K562 (cell line): ENCODE results near the gene SPHK1. TPM values are rescaled to one million over a fixed set of nuclear protein-coding genes. Genes with fewer than 3 reads are reported as not detected.

Experiments
- ATAC-seq: fragments of 200-7000 bp; cut with Tn5 transposase; 3 replicates; pipeline ENCODE4 v1.9.1; 2020; ENCODE audit warnings: moderate library complexity
- BruUV-seq: library from RNA; stranded (reverse); fragments of 400-500 nt; replicated peaks from 2 replicates; lab custom pipeline; 2021; lab: Mats Ljungman, UMichigan
- CTCF ChIA-PET: fragments of 300-600 bp; formaldehyde crosslinking; extraction: SDS; loops from one replicate; lab custom pipeline; 2021; ENCODE audit warnings: low intra/inter-chr PET ratio; lab: Yijun Ruan, JAX
- POLR2A ChIA-PET: fragments of 300-600, 350-650 bp; sonication (Branson Sonifier 250); formaldehyde crosslinking; extraction: SDS; loops from one replicate; lab custom pipeline; 2021; ENCODE audit warnings: antibody characterized with exemption, inconsistent platforms; lab: Yijun Ruan, JAX
- DNase-seq, 4 experiments: peaks; one replicate each; pipeline versions ENCODE4 v3.0.0 to v3.0.0-alpha.2; 2011 to 2018; ENCODE audit warnings: low spot score in 3 of 4, mixed read lengths in 3 of 4; ENCODE audit errors: extremely low read depth in 1 of 4
- FAIRE-seq: peaks from 2 replicates; lab custom pipeline; 2011; peaks lifted over from hg19 to GRCh38; lab: Jason Lieb, UNC
- H2AFZ ChIP-seq: 2 replicates; pipeline ENCODE4 v1.6.0; 2011; ENCODE audit warnings: low read depth, low read length, control low read depth, inconsistent platforms
- H3K27ac ChIP-seq: fragments of 200-600 bp; 3 replicates; pipeline ENCODE4 v1.8.0; 2011; ENCODE audit warnings: low read depth, mild to moderate bottlenecking, control low read depth, inconsistent platforms, low read length, moderate library complexity, mixed read lengths; ENCODE audit errors: extremely low read depth
- H3K27me3 ChIP-seq, 2 experiments: fragments of 300-600 bp in 1 of 2; 2 replicates in 1 of 2; 3 replicates in 1 of 2; pipeline versions ENCODE4 v1.6.0 to v1.8.0; 2011; ENCODE audit warnings: inconsistent platforms in 2 of 2, low read length in 2 of 2, mild to moderate bottlenecking in 1 of 2, mixed read lengths in 1 of 2, moderate library complexity in 1 of 2; ENCODE audit not compliant: control insufficient read depth in 2 of 2, insufficient read depth in 2 of 2
- H3K36me3 ChIP-seq: fragments of 300-600 bp; 3 replicates; pipeline ENCODE4 v1.8.0; 2011; ENCODE audit warnings: mild to moderate bottlenecking, low read length, inconsistent platforms; ENCODE audit not compliant: control insufficient read depth, insufficient read depth
- H3K4me1 ChIP-seq, 2 experiments: fragments of 200-600 bp in 1 of 2; replicated peaks in 1 of 2; 2 replicates in 1 of 2; 3 replicates in 1 of 2; pipeline versions ENCODE4 v1.5.1 to v1.8.0; 2011; ENCODE audit warnings: inconsistent platforms in 2 of 2, low read length in 2 of 2, mild to moderate bottlenecking in 1 of 2, mixed read lengths in 1 of 2, moderate library complexity in 1 of 2; ENCODE audit not compliant: control insufficient read depth in 2 of 2, insufficient read depth in 2 of 2
- H3K4me2 ChIP-seq: 2 replicates; pipeline ENCODE4 v1.6.1; 2011; ENCODE audit warnings: low read length, control low read depth, inconsistent platforms, mixed read lengths; ENCODE audit not compliant: insufficient read depth
- H3K4me3 ChIP-seq: fragments of 200-600 bp; sonication (generic), shearing (Covaris generic); 2 replicates; pipeline ENCODE4 v1.5.1; 2016; ENCODE audit warnings: control low read depth, inconsistent platforms
- H3K79me2 ChIP-seq: fragments of 200-600 bp; 3 replicates; pipeline ENCODE4 v1.8.0; 2011; ENCODE audit warnings: low read length, inconsistent platforms; ENCODE audit not compliant: control insufficient read depth, insufficient read depth
- H3K9ac ChIP-seq, 2 experiments: 2 replicates each; pipeline versions ENCODE4 v1.6.0 to v1.6.1; 2011; ENCODE audit warnings: low read depth in 2 of 2, low read length in 2 of 2, control low read depth in 1 of 2, inconsistent platforms in 1 of 2, mild to moderate bottlenecking in 1 of 2, mixed read lengths in 1 of 2; ENCODE audit not compliant: insufficient read depth in 1 of 2
- H3K9me1 ChIP-seq: one replicate; pipeline ENCODE4 v1.6.0; 2011; ENCODE audit warnings: inconsistent platforms, mild to moderate bottlenecking, low read length, moderate library complexity; ENCODE audit not compliant: control insufficient read depth, insufficient read depth
- H3K9me3 ChIP-seq: replicated peaks from 2 replicates; pipeline ENCODE4 v1.5.1; 2011; ENCODE audit warnings: low read depth, low read length, inconsistent platforms; ENCODE audit not compliant: control insufficient read depth, insufficient read depth
- H4K20me1 ChIP-seq: replicated peaks from 2 replicates; pipeline ENCODE4 v1.6.1; 2011; ENCODE audit warnings: low read length, inconsistent platforms, mixed read lengths; ENCODE audit not compliant: control insufficient read depth, insufficient read depth
- POLR2G ChIP-seq: fragments of 200-400 bp; formaldehyde crosslinking; IDR thresholded peaks from 2 replicates; pipeline ENCODE4 v1.6.1; 2017; ENCODE audit warnings: low read depth, mild to moderate bottlenecking, antibody characterized with exemption, low read length, moderate library complexity
- TBP ChIP-seq: optimal IDR thresholded peaks from 2 replicates; pipeline ENCODE3; 2011; ENCODE audit warnings: low read depth, low read length, improper control_type of control experiment
- ZNF436 ChIP-seq: fragments of 250-450, 450-650 bp; sonication (Bioruptor Pico); formaldehyde crosslinking; IDR thresholded peaks from 2 replicates; pipeline ENCODE4 v1.7.0; 2020; ENCODE audit warnings: mild to moderate bottlenecking
- WGBS: fragments of 100-300 bp; shearing (Covaris generic); methylation state at CpG from one replicate; pipeline ENCODE4 v1.1.6; 2016; ENCODE audit warnings: low coverage, mixed read lengths; ENCODE audit not compliant: insufficient coverage; ENCODE audit errors: missing lambda C conversion rate; 5-methylcytosine and 5-hydroxymethylcytosine counted together
- in situ Hi-C: fragments of 300-500 bp; cut with MboI; formaldehyde crosslinking; loops from 4 replicates; pipeline ENCODE4 v1.15.0; 2018; ENCODE audit warnings: inconsistent platforms, mixed read lengths
- intact Hi-C: fragments of 100-400 bp; cut with micrococcal nuclease; formaldehyde crosslinking; loops from 2 replicates; pipeline ENCODE4 v1.14.2; 2022
- polyA plus RNA-seq, 8 experiments: library from polyadenylated mRNA; depleted of rRNA in 4 of 8; stranded (reverse) in 5 of 8; unstranded in 3 of 8; fragments of >200 nt; fragmentation: Nextera tagmentation in 2 of 8; fragmentation: Illumina TruSeq in 1 of 8; extraction: Ambion mirVana in 2 of 8; extraction: Trizol in 1 of 8; gene quantifications; 2 replicates each; pipeline versions ENCODE4 v1.2.1 to v1.2.3, GENCODE V29; 2011 to 2014; ENCODE audit warnings: inconsistent platforms in 1 of 8, missing spikeins in 1 of 8
- total RNA-seq, 7 experiments: library from RNA; depleted of rRNA in 6 of 7; stranded (reverse); fragments of >200 nt in 6 of 7; fragmentation: Illumina TruSeq in 2 of 7; extraction: Trizol in 2 of 7; gene quantifications; 2 replicates each; pipeline versions ENCODE4 v1.2.1 to v1.2.3, GENCODE V29; 2011 to 2021; ENCODE audit warnings: low replicate concordance in 1 of 7
- TF ChIP-seq, protein P1 (sequence below), 3 experiments: IDR thresholded peaks in 2 of 3; conservative IDR thresholded peaks in 1 of 3; 2 replicates each; pipeline ENCODE4 v1.5.1; 2011 to 2012; ENCODE audit warnings: low read length in 3 of 3, mild to moderate bottlenecking in 3 of 3, control low read depth in 2 of 3, improper control_type of control experiment in 1 of 3, inconsistent platforms in 1 of 3, low read depth in 1 of 3, mixed read lengths in 1 of 3, moderate library complexity in 1 of 3; ENCODE audit not compliant: insufficient read depth in 2 of 3

Gene SPHK1
- total and polyA plus RNA-seq, 9 of the 15 experiments (the other 6 are each of a cell fraction or from before 2014, with no cell fraction given), result 0.21 to 60.3 (median 14.5) TPM

DNA sequence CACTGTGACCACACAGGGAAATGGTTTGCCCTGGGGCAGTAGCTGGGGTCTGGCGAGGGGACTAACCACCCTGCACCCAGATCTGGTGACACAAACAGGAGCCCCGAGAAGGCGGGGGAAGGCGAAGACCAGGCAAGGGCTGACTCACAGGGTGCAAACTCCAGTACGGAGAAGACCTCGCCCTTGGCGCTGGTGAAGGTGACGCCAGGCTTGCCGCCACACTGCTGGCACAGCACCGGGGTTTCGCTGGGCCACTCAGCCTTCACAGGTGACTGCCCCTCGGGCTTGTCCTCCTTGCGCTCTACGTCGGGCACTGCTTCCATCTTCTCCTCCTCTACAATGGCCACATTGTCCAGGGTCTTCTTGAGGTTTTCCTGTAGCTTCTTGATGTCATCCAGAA lies 11.6 kb downstream of the SPHK1 start:
- Histone ChIP-seq H3K36me3 (peaks cover 79% of the 10 kb centered on the region), H3K4me2 (no peak overlapping the region), H3K9me3 (no peaks in the 10 kb centered on the region), H2AFZ (no peak overlapping the region), H3K9ac (no peak overlapping the region), H4K20me1 (peaks cover 23% of the 10 kb centered on the region), H3K27ac (no peak overlapping the region), H3K79me2 (no peaks in the 10 kb centered on the region), H3K9me1 (no peaks in the 10 kb centered on the region), H3K4me3 (no peak overlapping the region), H3K27me3 (no peaks in the 10 kb centered on the region), H3K4me1 (peaks cover 0 to 9% of the 10 kb centered on the region in 2 experiments; a peak in 2 of 5 replicates)
- ChIA-PET POLR2A (interaction anchor here (1.6 to 2.9 kb wide), 2 partner anchors 10 to 11 kb away, joined by 4 to 12 read pairs; no protein-coding TSS in a partner anchor), CTCF (interaction anchor here (0.6 to 3.8 kb wide), 2 partner anchors 92 to 95 kb away, joined by 3 to 38 read pairs; no protein-coding TSS in a partner anchor)
- TF ChIP-seq TBP (no peak), POLR2G (peak; percentile 36)
- no peak for FAIRE-seq
- no TSS peak for BruUV-seq
- in situ Hi-C loops, result no loop called here
- no peak for ATAC-seq
- 97% methylated on average over 15 of the region's 15 CpGs for WGBS
- intact Hi-C loops, result no loop called here
- DNase-seq, result no peak

DNA sequence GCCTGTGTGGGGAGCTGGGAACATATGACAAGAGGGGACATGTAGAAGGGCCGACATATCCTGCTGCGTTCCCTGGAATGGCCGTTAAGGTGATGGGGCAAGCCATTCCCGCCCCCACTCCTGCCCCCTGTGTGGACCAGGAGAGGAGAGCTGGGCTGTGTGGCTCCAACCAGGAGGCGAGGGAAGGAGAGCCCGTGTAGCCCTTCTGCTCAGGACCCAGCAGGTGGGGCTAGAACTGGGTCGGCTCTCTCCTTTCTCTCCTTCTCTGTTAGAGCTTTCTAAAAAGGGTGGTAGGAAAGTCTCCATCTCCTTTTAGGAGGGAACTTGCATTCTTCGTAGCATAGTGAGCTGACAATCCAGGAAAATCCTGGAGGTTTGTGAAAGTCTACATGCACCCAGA lies 12.8 kb downstream of the SPHK1 start:
- WGBS, result 88% methylated on average over 8 of the region's 8 CpGs
- peaks cover 23% of the 10 kb centered on the region for H4K20me1 ChIP-seq
- no peaks in the 10 kb centered on the region for H3K27me3 ChIP-seq
- H3K36me3 ChIP-seq, result peaks cover 79% of the 10 kb centered on the region
- H3K9me1 ChIP-seq, result no peaks in the 10 kb centered on the region
- H3K27ac ChIP-seq, result no peak overlapping the region; the same call in 2 of the 3 replicates
- no TSS peak for BruUV-seq
- ATAC-seq (peak; percentile 66), FAIRE-seq (no peak), DNase-seq (no peak)
- peaks cover 0 to 9% of the 10 kb centered on the region in 2 experiments; a peak in 2 of 5 replicates for H3K4me1 ChIP-seq
- no peak overlapping the region for H3K4me3 ChIP-seq
- CTCF ChIA-PET, result interaction anchor here (0.8 to 3.8 kb wide), 3 partner anchors 27 to 276 kb away, joined by 3 to 38 read pairs (median 13); no protein-coding TSS in a partner anchor
- H3K79me2 ChIP-seq, result no peaks in the 10 kb centered on the region
- in situ Hi-C loops (no loop called here), intact Hi-C loops (no loop called here)
- peak overlapping the region in 1 of 2 experiments; percentile 43; a peak in 1 of 4 replicates for H3K9ac ChIP-seq
- H2AFZ ChIP-seq, result no peak overlapping the region
- TF ChIP-seq, protein P1, sequence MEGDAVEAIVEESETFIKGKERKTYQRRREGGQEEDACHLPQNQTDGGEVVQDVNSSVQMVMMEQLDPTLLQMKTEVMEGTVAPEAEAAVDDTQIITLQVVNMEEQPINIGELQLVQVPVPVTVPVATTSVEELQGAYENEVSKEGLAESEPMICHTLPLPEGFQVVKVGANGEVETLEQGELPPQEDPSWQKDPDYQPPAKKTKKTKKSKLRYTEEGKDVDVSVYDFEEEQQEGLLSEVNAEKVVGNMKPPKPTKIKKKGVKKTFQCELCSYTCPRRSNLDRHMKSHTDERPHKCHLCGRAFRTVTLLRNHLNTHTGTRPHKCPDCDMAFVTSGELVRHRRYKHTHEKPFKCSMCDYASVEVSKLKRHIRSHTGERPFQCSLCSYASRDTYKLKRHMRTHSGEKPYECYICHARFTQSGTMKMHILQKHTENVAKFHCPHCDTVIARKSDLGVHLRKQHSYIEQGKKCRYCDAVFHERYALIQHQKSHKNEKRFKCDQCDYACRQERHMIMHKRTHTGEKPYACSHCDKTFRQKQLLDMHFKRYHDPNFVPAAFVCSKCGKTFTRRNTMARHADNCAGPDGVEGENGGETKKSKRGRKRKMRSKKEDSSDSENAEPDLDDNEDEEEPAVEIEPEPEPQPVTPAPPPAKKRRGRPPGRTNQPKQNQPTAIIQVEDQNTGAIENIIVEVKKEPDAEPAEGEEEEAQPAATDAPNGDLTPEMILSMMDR (IDR thresholded peaks at IDR 0.05 in 2 of 3, conservative IDR thresholded peaks at IDR 0.05 in 1 of 3; ENCODE audit: insufficient read depth in 2 of 3, low read depth in 1 of 3, low read length in 3 of 3), result peak in 1 of 3 experiments; percentile 23; a peak in 2 of 6 replicates
- no peak for TF ChIP-seq ZNF436 (CRISPR knock-in tag)
- no peak overlapping the region for H3K4me2 ChIP-seq
- POLR2A ChIA-PET, result interaction anchor here (1.0 to 2.9 kb wide), 7 partner anchors 8 to 94 kb away, joined by 3 to 15 read pairs (median 5); no protein-coding TSS in a partner anchor
- H3K9me3 ChIP-seq, result no peaks in the 10 kb centered on the region
